HG03135 (cell line): ENCODE measurements around the gene GRIK4.

ENCODE experiments used
- ATAC-seq: cut with Tn5 transposase; IDR thresholded peaks from one replicate; pipeline ENCODE4 v1.9.1; 2021; ENCODE audit warnings: mild to moderate bottlenecking, moderate library complexity; ENCODE audit not compliant: unreplicated experiment

GRIK4 gene

GRCh38 chr11:120959189-120959588 lies 447.6 kb downstream of the GRIK4 start:
- ATAC-seq: no peak

GRCh38 chr11:120964857-120965256 lies 453.3 kb downstream of the GRIK4 start:
- no peak for ATAC-seq

GRCh38 chr11:120966840-120967239 lies 455.3 kb downstream of the GRIK4 start:
- ATAC-seq: no peak

- ATAC-seq: no peak
Observed at GRCh38 chr11:120969993-120970392, 458.4 kb downstream of the GRIK4 start.

- no peak for ATAC-seq
Observed at GRCh38 chr11:120971825-120972224, 460.3 kb downstream of the GRIK4 start.

- ATAC-seq: no peak
Observed at GRCh38 chr11:120972621-120973020, 461.1 kb downstream of the GRIK4 start.

- no peak for ATAC-seq
Observed at GRCh38 chr11:120973501-120973900, 462.0 kb downstream of the GRIK4 start.

GRCh38 chr11:120974466-120974865 lies 462.9 kb downstream of the GRIK4 start:
- no peak for ATAC-seq

DNA sequence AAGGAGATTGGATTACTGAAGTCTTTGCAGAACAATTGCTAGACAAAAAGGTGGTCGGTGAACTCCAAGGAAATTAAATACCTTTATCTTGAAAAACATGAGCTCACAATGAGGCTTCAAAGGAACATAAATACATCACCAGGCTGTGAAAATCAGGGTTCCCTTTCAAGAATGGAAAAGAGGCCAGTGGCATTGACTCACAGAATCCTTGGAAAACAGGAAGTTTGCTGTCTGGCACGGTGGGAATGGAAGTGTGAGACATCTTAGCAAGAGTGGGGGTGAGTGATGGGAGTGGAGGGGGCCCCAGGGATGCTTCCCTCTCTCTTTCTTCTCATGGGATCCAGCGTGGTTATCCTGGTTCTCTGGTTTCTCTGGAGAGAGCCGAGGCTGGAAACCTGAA lies 463.4 kb downstream of the GRIK4 start:
- ATAC-seq: no peak

- ATAC-seq: no peak
Observed at GRCh38 chr11:120977266-120978137, 466.0 kb downstream of the GRIK4 start.

DNA sequence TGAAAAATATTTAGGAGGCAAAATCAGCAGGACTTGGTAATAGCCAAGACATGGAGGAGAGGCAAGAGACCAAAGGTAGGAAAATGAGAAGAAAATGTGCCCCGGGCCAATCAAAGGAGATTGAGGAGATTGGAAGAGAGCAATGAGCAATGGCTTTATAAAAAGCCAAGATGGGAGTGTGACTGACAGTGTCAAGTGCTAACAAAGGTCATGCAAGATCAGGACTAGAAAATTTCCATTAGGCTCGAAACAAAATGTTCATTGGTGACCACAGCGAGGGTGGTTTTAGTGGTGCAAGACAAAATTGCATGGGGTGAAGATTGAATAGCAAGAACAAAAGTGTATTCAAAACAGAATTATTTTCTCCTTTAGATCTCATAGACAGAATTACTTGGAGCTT lies 467.2 kb downstream of the GRIK4 start:
- no peak for ATAC-seq

DNA sequence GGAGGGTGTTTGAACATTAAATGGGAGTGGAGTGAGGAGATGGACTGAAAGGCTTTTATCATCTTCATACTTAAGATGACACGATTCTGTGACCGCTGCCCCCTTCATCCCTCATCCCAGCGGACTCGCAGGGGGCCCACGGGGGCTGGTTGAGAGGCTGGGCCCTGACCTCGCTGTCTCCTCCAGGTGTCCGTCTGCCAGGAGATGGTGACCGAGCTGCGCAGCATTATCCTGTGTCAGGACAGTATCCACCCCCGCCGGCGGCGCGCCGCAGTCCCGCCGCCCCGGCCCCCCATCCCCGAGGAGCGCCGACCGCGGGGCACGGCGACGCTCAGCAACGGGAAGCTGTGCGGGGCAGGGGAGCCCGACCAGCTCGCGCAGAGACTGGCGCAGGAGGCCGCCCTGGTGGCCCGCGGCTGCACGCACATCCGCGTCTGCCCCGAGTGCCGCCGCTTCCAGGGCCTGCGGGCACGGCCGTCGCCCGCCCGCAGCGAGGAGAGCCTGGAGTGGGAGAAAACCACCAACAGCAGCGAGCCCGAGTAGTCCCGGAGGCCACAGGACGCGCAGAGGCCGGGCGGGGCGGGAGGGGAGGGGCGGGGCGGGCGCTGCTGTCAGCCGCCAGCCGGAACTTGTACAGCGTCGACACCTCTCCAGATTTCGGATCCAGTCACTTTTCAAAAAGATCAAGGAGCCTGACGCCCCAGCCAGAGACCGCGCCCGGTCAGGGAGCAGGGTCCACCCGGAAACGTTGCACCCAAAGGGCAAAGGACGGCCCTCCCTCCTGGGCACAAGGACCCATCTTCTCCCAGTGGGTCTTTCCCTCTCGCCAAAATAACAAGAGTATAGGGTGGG lies 474.4 kb downstream of the GRIK4 start:
- ATAC-seq: peak; percentile 55

GRCh38 chr11:120988603-120989002 lies 477.1 kb downstream of the GRIK4 start:
- ATAC-seq: no peak

GRCh38 chr11:120991830-120992686 lies 480.5 kb downstream of the GRIK4 start:
- ATAC-seq: no peak

DNA sequence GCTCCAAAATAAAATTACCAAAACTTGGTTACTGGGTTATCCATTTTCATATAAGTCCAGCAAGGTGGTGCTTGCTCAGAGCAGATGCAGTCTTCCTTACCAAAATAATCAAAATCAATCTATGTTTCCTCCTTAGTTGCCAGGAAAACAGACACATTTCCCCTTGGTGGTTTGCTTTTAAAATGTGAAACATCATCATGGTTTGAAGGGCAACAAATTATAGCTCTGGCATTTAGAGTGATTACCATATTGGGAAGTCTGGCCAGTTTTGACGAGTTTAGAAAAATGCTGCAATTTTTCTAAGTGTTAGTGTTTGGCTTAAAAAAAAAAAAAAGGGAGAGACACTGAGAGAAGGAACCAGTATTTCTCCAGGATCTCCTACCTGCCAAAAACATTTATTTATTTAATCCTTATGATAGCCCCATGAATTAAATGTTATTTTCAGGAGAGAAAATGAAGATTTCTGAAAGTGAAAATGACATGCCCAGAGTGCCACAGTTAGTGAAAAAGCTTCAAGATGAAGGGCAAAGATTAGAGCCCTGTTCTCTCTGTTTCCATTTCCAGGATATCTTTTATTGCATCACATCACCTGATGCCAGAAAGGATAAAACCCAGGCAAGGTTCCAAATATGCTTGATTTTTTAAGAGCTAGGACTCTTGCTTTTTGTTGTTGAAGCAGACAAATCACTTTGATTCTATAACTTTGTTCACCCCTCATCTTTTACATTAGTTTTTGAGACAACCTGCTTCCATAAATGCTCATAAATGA lies 482.7 kb downstream of the GRIK4 start:
- no peak for ATAC-seq

GRCh38 chr11:120995184-120995583 lies 483.6 kb downstream of the GRIK4 start:
- ATAC-seq: no peak

DNA sequence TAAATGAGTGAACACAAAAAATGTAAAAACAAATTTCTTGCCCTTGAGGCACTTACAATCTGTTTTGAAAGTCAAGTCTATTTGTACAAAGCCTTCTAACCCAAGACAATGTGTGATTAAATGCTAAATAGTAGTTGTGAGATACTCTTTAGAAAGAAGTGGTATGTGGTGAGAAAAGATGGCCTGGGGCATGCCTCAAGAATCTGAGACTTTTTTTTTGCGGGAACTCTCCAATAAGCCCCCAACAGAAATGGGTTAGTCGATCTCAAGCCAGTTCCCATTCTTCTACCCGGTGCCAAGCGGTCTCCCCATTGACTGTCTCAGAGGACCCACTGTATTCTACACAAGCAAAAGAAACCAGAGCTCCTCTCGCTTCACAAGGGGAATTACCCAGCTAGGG lies 485.4 kb downstream of the GRIK4 start:
- ATAC-seq: no peak

DNA sequence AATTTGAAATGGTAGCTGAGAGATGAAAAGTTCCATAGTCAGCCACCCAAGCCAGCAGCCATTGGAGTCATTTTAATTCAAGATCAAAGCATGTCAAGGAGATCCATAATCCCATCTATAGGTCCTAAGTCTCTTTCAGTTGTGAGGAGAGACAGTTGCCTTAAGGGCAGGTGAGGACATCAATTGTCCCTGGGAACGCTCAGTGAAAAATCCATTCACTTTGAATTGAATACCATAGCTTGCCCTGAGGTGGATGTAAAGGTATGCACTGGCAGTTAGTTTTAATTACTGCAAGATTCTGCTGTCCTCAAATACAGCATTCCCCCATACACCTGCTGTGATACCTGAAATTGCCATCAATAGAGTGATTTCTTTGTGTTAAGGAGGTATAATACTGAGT lies 487.0 kb downstream of the GRIK4 start:
- no peak for ATAC-seq

DNA sequence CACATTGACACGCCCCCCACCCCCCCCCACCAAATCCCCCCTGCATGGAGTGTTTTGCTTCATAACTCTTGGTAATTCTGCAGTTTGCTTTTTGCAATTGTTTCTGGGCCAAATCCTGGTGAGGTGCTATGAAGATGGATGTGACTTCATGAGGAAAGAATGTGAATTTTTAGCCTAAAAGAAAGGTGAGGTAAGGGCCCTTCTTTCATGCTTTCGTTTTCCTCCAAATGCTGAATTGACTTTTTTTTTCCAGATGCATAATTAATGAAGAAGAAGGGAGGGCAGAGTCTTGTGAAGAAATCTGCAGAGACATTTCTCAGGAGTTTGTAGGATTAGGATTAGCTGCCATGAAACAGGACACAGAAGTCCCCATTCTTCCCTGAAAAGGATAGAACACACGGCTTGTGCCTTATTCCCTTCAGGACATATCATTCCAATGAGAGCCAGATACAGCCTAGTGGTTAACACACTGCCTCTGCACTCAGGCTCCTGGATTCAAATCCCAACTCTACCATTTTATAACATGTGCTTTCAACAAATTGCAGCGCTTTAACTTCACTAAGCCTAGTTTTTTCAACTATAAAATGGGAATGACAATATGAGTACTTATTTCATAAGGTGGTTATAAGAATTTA lies 492.8 kb downstream of the GRIK4 start:
- ATAC-seq: no peak

- ATAC-seq: no peak
Observed at GRCh38 chr11:121006922-121007321, 495.4 kb downstream of the GRIK4 start.
